Uterus (tissue), 2 donors: ENCODE results near the gene EFEMP1.

Experiments
- CTCF ChIP-seq, 4 experiments: fragments of 200-600 bp in 2 of 4; fragments of 450-650 bp in 2 of 4; sonication (generic) in 2 of 4; IDR thresholded peaks; one replicate each; pipeline ENCODE4 v1.5.1; 2016 to 2019; ENCODE audit warnings: antibody characterized with exemption in 4 of 4, mild to moderate bottlenecking in 2 of 4, moderate library complexity in 1 of 4
- POLR2A ChIP-seq, 2 donors: fragments of 450-650 bp; IDR thresholded peaks; one replicate each; pipeline ENCODE4 v1.6.1; 2016; ENCODE audit warnings: antibody characterized with exemption in 2 of 2, mild to moderate bottlenecking in 1 of 2, moderate library complexity in 1 of 2

GRCh38 chr2:55906993-55907392 lies 16.6 kb downstream of the EFEMP1 start:
- TF ChIP-seq CTCF (IDR thresholded peaks at IDR 0.05) (no peak), POLR2A (IDR thresholded peaks at IDR 0.05) (no peak)
